Heart left ventricle (tissue), 13 donors: ENCODE results near the gene ELOVL7.

Source experiments
- CTCF ChIP-seq, 12 donors: fragments of 200-600 bp; sonication (generic) in 4 of 12; IDR thresholded peaks; one replicate each; pipeline versions ENCODE4 v1.5.0 to v1.8.0; 2018 to 2022; ENCODE audit warnings: antibody characterized with exemption in 12 of 12, mild to moderate bottlenecking in 5 of 12
- POLR2A ChIP-seq, 2 donors: fragments of 450-650 bp; IDR thresholded peaks; one replicate each; pipeline ENCODE4 v1.6.1; 2017; ENCODE audit warnings: antibody characterized with exemption in 2 of 2, mild to moderate bottlenecking in 2 of 2, moderate library complexity in 2 of 2
- donor health status: ischemic (EF 13 %, LVEDD 7.1; RV severe dilation, severe dysfunction).
- donor health status: DM: no; HTN: yes; CAD: no.
- donor health status: DM: no; HTN: no; CAD: no.
- donor health status: ischemic (EF 25% LVEDD 6.9; RV normal size, moderate dysfunction).
- donor health status: ischemic (EF 25% LVEDD 5.7; RV mildly dilated, moderate dysfunction).
- donor health status: ischemic (EF 35%, LVEDD 5.7; RV mildly dilated, moderate dysfunction).
- donor health status: nonischemic (EF 11% LVEDD 7.7; RV severe dilation, severe dysfunction).
- donor health status: DM: yes; HTN: yes; CAD: no.
- donor health status: PGD.
- donor health status: ischemic (EF 29% LVEDD 5.4; RV normal size, mild dysfunction).
- donor health status: nonischemic (EF 23%, LVEDD 6.1; RV moderate dilation, normal function).

GRCh38 chr5:60797482-60798153 lies 46.5 kb downstream of the ELOVL7 start:
- no peak for TF ChIP-seq CTCF (IDR thresholded peaks at IDR 0.05)
- TF ChIP-seq POLR2A (IDR thresholded peaks at IDR 0.05), result no peak
